ENCODE results near the gene CST6. TPM values are rescaled to one million over a fixed set of nuclear protein-coding genes. Genes with fewer than 3 reads are reported as not detected.
A peak's percentile ranks its signal among the peaks of the same experiment; 100 is the strongest.

CST6 gene
- total RNA-seq, 1 donor from 2014 or later: not detected

GRCh38 chr11:66012371-66012945 is 650 bp downstream of the CST6 start:
- no peak for DNase-seq (ENCODE audit: extremely low spot score, unreplicated experiment)
- Mint-ChIP-seq H3K4me1 (ENCODE audit: unreplicated experiment) (peaks cover 32% of the 10 kb centered on the region), H3K9me3 (ENCODE audit: unreplicated experiment) (no peaks in the 10 kb centered on the region), H3K36me3 (ENCODE audit: unreplicated experiment) (no peaks in the 10 kb centered on the region), H3K27me3 (ENCODE audit: unreplicated experiment) (no peaks in the 10 kb centered on the region), H3K27ac (ENCODE audit: unreplicated experiment) (no peak overlapping the region), H3K4me3 (ENCODE audit: unreplicated experiment) (no peak overlapping the region)
- no peak for TF ChIP-seq CTCF (IDR thresholded peaks at IDR 0.05)

GRCh38 chr11:66012946-66013761 is 1.3 kb downstream of the CST6 start:
- no peak overlapping the region for H3K27ac Mint-ChIP-seq (ENCODE audit: unreplicated experiment)
- no peaks in the 10 kb centered on the region for H3K9me3 Mint-ChIP-seq (ENCODE audit: unreplicated experiment)
- no peaks in the 10 kb centered on the region for H3K27me3 Mint-ChIP-seq (ENCODE audit: unreplicated experiment)
- no peak for DNase-seq (ENCODE audit: extremely low spot score, unreplicated experiment)
- H3K4me1 Mint-ChIP-seq (ENCODE audit: unreplicated experiment): peaks cover 32% of the 10 kb centered on the region
- H3K36me3 Mint-ChIP-seq (ENCODE audit: unreplicated experiment): no peaks in the 10 kb centered on the region
- H3K4me3 Mint-ChIP-seq (ENCODE audit: unreplicated experiment): no peak overlapping the region
- TF ChIP-seq CTCF (IDR thresholded peaks at IDR 0.05): no peak

GRCh38 chr11:66013762-66014100 is 1.9 kb downstream of the CST6 start:
- TF ChIP-seq CTCF (IDR thresholded peaks at IDR 0.05): no peak
- no peak for DNase-seq (ENCODE audit: extremely low spot score, unreplicated experiment)

GRCh38 chr11:66014804-66015453 is 3.1 kb downstream of the CST6 start:
- Mint-ChIP-seq H3K4me1 (ENCODE audit: unreplicated experiment) (peaks cover 32% of the 10 kb centered on the region), H3K9me3 (ENCODE audit: unreplicated experiment) (no peaks in the 10 kb centered on the region), H3K27me3 (ENCODE audit: unreplicated experiment) (no peaks in the 10 kb centered on the region), H3K27ac (ENCODE audit: unreplicated experiment) (peak overlapping the region; percentile 87), H3K36me3 (ENCODE audit: unreplicated experiment) (no peaks in the 10 kb centered on the region), H3K4me3 (ENCODE audit: unreplicated experiment) (no peak overlapping the region)
- no peak for DNase-seq (ENCODE audit: extremely low spot score, unreplicated experiment)
- no peak for TF ChIP-seq CTCF (IDR thresholded peaks at IDR 0.05)

More at GRCh38 chr11:66013762-66014100, 1.9 kb downstream of the CST6 start:
- no peaks in the 10 kb centered on the region for H3K36me3 Mint-ChIP-seq (ENCODE audit: unreplicated experiment)
- no peak overlapping the region for H3K27ac Mint-ChIP-seq (ENCODE audit: unreplicated experiment)
- H3K9me3 Mint-ChIP-seq (ENCODE audit: unreplicated experiment): no peaks in the 10 kb centered on the region
- no peaks in the 10 kb centered on the region for H3K27me3 Mint-ChIP-seq (ENCODE audit: unreplicated experiment)
- peaks cover 32% of the 10 kb centered on the region for H3K4me1 Mint-ChIP-seq (ENCODE audit: unreplicated experiment)
- H3K4me3 Mint-ChIP-seq (ENCODE audit: unreplicated experiment): no peak overlapping the region

- no peak for DNase-seq (ENCODE audit: extremely low spot score, unreplicated experiment)
- H3K4me3 Mint-ChIP-seq (ENCODE audit: unreplicated experiment): no peak overlapping the region
- H3K36me3 Mint-ChIP-seq (ENCODE audit: unreplicated experiment): no peaks in the 10 kb centered on the region
- no peaks in the 10 kb centered on the region for H3K27me3 Mint-ChIP-seq (ENCODE audit: unreplicated experiment)
- H3K27ac Mint-ChIP-seq (ENCODE audit: unreplicated experiment): peak overlapping the region; percentile 87
- no peaks in the 10 kb centered on the region for H3K9me3 Mint-ChIP-seq (ENCODE audit: unreplicated experiment)
- H3K4me1 Mint-ChIP-seq (ENCODE audit: unreplicated experiment): peaks cover 37% of the 10 kb centered on the region
- no peak for TF ChIP-seq CTCF (IDR thresholded peaks at IDR 0.05)
These were observed 3.7 kb downstream of the CST6 start for GRCh38 chr11:66015454-66015881.
